KMS-11 (cell line): ENCODE results near the gene PMM1.
"Not testable (repeated sequence)": the region's sequence is repeated elsewhere in the genome, so short reads cannot be mapped to it uniquely, and the experiment has no call there.

Experiments used
- H2AFZ ChIP-seq: fragments of 200-600 bp; sonication (generic); 2 replicates; pipeline ENCODE4 v1.6.1; 2016; ENCODE audit warnings: antibody characterized with exemption, mixed run types, low read depth
- H3K27ac ChIP-seq: fragments of 200-600 bp; sonication (generic); 2 replicates; pipeline ENCODE4 v1.6.1; 2016; ENCODE audit warnings: mild to moderate bottlenecking, mixed run types
- H3K27me3 ChIP-seq: fragments of 200-600 bp; sonication (generic); 2 replicates; pipeline ENCODE4 v1.6.1; 2017; ENCODE audit warnings: mild to moderate bottlenecking, low read depth, mixed run types, moderate library complexity; ENCODE audit not compliant: insufficient read depth
- H3K36me3 ChIP-seq: fragments of 200-600 bp; sonication (generic); 2 replicates; pipeline ENCODE4 v1.6.1; 2017; ENCODE audit warnings: mild to moderate bottlenecking, mixed run types; ENCODE audit not compliant: insufficient read depth
- H3K4me1 ChIP-seq: fragments of 200-600 bp; sonication (generic); 2 replicates; pipeline ENCODE4 v1.6.1; 2016; ENCODE audit warnings: mild to moderate bottlenecking, low read depth, mixed run types; ENCODE audit not compliant: poor library complexity, severe bottlenecking
- H3K4me2 ChIP-seq: fragments of 200-600 bp; sonication (generic); 2 replicates; pipeline ENCODE4 v1.7.0; 2016; ENCODE audit warnings: mild to moderate bottlenecking, mixed run types
- H3K4me3 ChIP-seq: fragments of 200-600 bp; sonication (generic); IDR thresholded peaks from 2 replicates; pipeline ENCODE4 v1.6.1; 2017; ENCODE audit warnings: low read depth, low read length, mixed read lengths; ENCODE audit not compliant: insufficient read depth
- H3K79me2 ChIP-seq: fragments of 200-600 bp; sonication (generic); 2 replicates; pipeline ENCODE4 v1.6.1; 2016; ENCODE audit warnings: low read depth, mixed run types; ENCODE audit not compliant: insufficient read depth
- H3K9ac ChIP-seq: fragments of 200-600 bp; sonication (generic); 2 replicates; pipeline ENCODE4 v1.6.1; 2016; ENCODE audit warnings: mild to moderate bottlenecking, mixed run types
- H4K20me1 ChIP-seq: fragments of 200-600 bp; sonication (generic); 2 replicates; pipeline ENCODE4 v1.6.1; 2016; ENCODE audit warnings: mild to moderate bottlenecking, mixed run types; ENCODE audit not compliant: insufficient read depth
- CTCF ChIP-seq: fragments of 200-600 bp; sonication (generic); conservative IDR thresholded peaks from 2 replicates; pipeline ENCODE4 v1.6.1; 2017; ENCODE audit warnings: low read depth, mild to moderate bottlenecking, antibody characterized with exemption, low read length, moderate library complexity, mixed read lengths

Gene PMM1

GRCh38 chr22:41578114-41578513 is 11.5 kb downstream of the PMM1 start:
- H3K9ac ChIP-seq: no peak overlapping the region
- H2AFZ ChIP-seq: no peak overlapping the region
- no peaks in the 10 kb centered on the region for H3K27me3 ChIP-seq
- H3K4me3 ChIP-seq: no peak overlapping the region
- H3K27ac ChIP-seq: no peak overlapping the region
- no peak overlapping the region for H3K4me2 ChIP-seq
- no peaks in the 10 kb centered on the region for H4K20me1 ChIP-seq
- peaks cover 11% of the 10 kb centered on the region for H3K4me1 ChIP-seq
- TF ChIP-seq CTCF: no peak
- no peaks in the 10 kb centered on the region for H3K36me3 ChIP-seq
- no peaks in the 10 kb centered on the region for H3K79me2 ChIP-seq

GRCh38 chr22:41576877-41577276 is 12.8 kb downstream of the PMM1 start:
- no peak overlapping the region for H3K4me3 ChIP-seq
- H3K27ac ChIP-seq: no peak overlapping the region
- no peak overlapping the region for H3K9ac ChIP-seq
- H3K27me3 ChIP-seq: no peaks in the 10 kb centered on the region
- H3K36me3 ChIP-seq: no peaks in the 10 kb centered on the region
- TF ChIP-seq CTCF: peak; percentile 40; the same call in 1 of the 2 replicates
- H2AFZ ChIP-seq: no peak overlapping the region
- peaks cover 11% of the 10 kb centered on the region for H3K4me1 ChIP-seq
- no peaks in the 10 kb centered on the region for H4K20me1 ChIP-seq
- no peaks in the 10 kb centered on the region for H3K79me2 ChIP-seq
- H3K4me2 ChIP-seq: no peak overlapping the region

GRCh38 chr22:41575533-41575932 is 14.1 kb downstream of the PMM1 start:
- Histone ChIP-seq H3K27ac (no peak overlapping the region), H3K79me2 (no peaks in the 10 kb centered on the region), H2AFZ (no peak overlapping the region), H3K4me2 (no peak overlapping the region), H3K36me3 (no peaks in the 10 kb centered on the region), H3K27me3 (no peaks in the 10 kb centered on the region), H3K9ac (no peak overlapping the region), H3K4me1 (peaks cover 2% of the 10 kb centered on the region), H3K4me3 (no peak overlapping the region), H4K20me1 (no peaks in the 10 kb centered on the region)
- TF ChIP-seq CTCF: no peak

GRCh38 chr22:41574847-41575381 is 14.7 kb downstream of the PMM1 start:
- H3K4me3 ChIP-seq: no peak overlapping the region
- TF ChIP-seq CTCF: no peak
- H3K36me3 ChIP-seq: no peaks in the 10 kb centered on the region

GRCh38 chr22:41573677-41574076 is 16.0 kb downstream of the PMM1 start:
- no peak overlapping the region for H2AFZ ChIP-seq

More at GRCh38 chr22:41574847-41575381, 14.7 kb downstream of the PMM1 start:
- Histone ChIP-seq H3K27me3 (no peaks in the 10 kb centered on the region), H3K4me2 (no peak overlapping the region), H3K79me2 (no peaks in the 10 kb centered on the region), H4K20me1 (no peaks in the 10 kb centered on the region), H3K9ac (no peak overlapping the region), H2AFZ (no peak overlapping the region), H3K4me1 (no peaks in the 10 kb centered on the region), H3K27ac (no peak overlapping the region)

GRCh38 chr22:41572305-41572704 is 17.3 kb downstream of the PMM1 start:
- not testable (repeated sequence) for H3K4me3 ChIP-seq, H2AFZ ChIP-seq, H3K79me2 ChIP-seq, H3K36me3 ChIP-seq, H4K20me1 ChIP-seq, H3K4me1 ChIP-seq, H3K27ac ChIP-seq, H3K4me2 ChIP-seq, H3K9ac ChIP-seq, H3K27me3 ChIP-seq

More at GRCh38 chr22:41573677-41574076, 16.0 kb downstream of the PMM1 start:
- no peaks in the 10 kb centered on the region for H3K36me3 ChIP-seq
- no peak overlapping the region for H3K9ac ChIP-seq
- H3K27me3 ChIP-seq: no peaks in the 10 kb centered on the region
- H3K4me3 ChIP-seq: no peak overlapping the region
- no peaks in the 10 kb centered on the region for H3K79me2 ChIP-seq
- H4K20me1 ChIP-seq: no peaks in the 10 kb centered on the region
- no peak overlapping the region for H3K27ac ChIP-seq
- no peak for TF ChIP-seq CTCF
- no peak overlapping the region for H3K4me2 ChIP-seq
- no peaks in the 10 kb centered on the region for H3K4me1 ChIP-seq
